Activated effector memory CD4-positive, alpha-beta T cell treated with Interleukin-2 at 50 U/mL for 16 hours (primary cell): ENCODE data around the gene RAB35.
"Not testable (repeated sequence)": the region's sequence is repeated elsewhere in the genome, so short reads cannot be mapped to it uniquely, and the experiment has no call there.

Experiments used
- DNase-seq: peaks from one replicate; pipeline ENCODE4 v3.0.0-alpha.2; 2020

RAB35 gene

DNA sequence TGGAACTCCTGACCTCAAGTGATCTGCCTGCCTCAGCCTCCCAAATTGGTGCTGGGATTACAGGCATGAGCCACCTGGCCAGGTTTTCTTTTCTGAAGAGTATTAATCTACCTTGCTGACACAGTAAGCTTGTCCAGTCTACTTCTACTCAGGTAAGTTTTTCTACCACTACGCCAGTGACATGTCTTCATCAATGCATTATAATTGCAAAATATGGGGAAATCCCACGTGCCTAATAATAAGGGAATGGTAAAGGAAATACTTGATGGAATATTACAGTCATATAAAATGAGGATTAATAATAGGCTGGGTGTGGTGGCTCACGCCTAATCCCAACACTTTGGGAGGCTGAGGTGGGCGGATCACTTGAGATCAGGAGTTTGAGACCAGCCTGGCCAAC lies 62.3 kb downstream of the RAB35 start:
- DNase-seq, result no peak

DNA sequence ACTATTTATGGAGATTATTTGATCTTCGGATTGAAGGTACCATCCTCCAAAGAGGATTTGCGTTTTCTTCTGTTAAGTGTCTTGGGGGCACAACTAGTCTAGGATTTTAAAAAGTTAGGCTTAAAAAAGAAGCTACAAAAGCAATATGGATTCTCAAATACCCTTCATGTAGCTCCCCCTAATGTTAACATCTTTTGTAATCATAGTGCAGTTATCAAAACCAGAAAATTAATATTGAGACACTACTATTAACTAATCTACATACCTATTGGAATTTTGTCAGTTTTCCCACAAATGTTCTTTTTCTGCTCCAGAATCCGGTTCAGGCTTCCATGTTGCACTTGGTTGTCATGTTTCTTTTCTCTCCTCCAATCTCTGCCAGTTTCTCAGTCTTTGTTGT lies 65.0 kb downstream of the RAB35 start:
- DNase-seq, result no peak

DNA sequence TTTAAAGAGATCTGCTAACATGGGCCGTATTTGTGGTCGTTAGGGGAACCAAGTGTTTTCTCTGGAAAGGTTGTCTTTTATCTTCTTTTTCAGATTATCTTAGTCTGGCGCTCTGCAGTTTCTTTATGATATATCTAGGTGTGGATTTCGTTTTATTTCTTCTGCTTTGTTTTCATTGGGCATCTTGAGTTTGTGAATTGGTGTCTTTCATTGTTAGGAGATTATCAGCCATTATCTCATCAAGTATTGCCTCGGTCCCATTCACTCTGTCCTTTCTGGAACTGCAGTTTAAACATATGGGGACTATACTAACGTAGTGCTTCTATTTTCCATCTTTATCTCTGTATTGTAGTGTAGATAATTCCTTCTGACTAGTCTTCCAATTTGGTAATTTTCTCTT lies 67.1 kb downstream of the RAB35 start:
- DNase-seq, result no peak

DNA sequence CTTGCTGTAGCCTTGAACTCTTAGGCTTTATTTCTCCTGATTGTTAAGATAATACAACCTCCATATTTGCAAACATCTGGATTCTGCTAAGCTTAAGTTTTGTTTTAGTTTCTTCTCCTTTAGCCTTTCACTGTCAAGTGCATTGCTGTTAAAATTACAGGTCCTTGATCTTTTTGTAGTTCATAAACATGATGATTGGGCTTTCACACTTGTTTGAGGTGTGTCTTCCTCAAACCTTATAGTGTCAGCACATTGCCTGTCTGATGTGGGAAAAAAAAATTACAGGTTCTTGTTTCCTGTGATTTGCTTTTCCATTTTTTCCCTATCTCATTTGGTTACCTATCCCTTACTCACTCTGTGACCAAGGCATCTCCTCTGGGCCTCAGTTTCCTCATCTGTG lies 68.3 kb downstream of the RAB35 start:
- DNase-seq, result no peak

DNA sequence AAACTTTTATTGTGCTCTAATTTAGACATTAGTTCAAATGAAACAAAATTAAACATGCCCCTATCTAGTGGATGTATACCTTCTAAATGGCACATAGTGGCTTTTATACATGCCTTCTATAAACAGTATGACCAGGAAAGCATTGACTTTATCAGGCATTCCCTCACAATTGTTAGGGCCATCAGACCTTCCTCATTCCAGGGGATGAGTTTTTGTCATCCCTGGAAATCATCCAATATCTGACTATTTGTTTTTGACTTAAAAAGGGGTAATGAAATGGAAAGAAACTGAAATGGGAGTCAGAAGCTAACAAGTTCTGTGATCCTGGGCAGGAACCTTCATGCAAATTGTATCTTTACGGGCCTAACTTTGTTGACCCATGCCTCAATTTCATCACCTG lies 69.5 kb downstream of the RAB35 start:
- no peak for DNase-seq

DNA sequence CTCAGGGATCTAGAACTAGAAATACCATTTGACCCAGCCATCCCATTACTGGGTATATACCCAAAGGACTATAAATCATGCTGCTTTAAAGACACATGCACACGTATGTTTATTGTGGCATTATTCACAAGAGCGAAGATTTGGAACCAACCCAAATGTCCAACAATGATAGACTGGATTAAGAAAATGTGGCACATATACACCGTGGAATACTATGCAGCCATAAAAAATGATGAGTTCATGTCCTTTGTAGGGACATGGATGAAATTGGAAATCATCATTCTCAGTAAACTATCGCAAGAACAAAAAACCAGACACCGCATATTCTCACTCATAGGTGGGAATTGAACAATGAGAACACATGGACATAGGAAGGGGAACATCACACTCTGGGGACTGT lies 71.2 kb downstream of the RAB35 start:
- DNase-seq, result not testable (repeated sequence)
